ENCODE data around the gene NABP1. TPM values are rescaled to one million over a fixed set of nuclear protein-coding genes. Genes with fewer than 3 reads are reported as not detected.

The NABP1 gene
- total and polyA plus RNA-seq, 4 donors, result 3.6 to 35.5 (median 18.4) TPM

DNA sequence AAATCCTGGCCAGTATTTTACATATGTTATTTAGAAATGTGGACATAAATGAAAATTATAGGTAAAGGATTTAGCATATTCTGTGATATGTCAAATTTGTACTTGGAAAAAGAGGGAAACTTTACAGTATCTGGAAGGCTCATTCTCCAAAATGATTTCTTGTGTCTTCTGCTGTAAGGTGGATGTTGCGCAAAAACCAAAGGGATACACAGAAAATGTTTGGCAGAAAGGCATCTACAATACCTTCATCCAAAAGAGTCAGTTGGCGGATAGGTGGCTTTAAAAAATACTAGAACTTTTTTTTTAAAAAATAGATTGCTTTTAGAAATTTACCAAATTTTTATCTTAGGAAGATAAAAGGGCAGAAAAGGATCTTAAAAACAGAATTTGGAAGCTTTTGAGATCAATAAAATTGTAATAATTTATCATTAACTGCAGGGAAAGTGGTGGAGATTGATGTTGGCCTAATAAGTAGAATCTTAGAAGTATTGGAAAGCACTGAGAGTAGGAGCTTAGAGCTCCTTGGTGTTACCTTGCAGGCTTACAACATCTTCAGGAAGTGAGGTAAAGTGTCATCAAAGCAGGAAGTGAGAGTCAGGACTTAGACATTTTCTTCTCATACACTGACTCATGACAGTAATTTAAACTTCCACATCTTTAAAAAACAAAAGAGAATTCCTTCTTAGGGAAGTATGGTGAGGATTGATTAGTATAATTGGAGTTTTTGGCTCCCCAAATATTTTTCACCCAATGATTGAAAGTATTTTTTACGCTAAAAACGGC, 2.1 kb downstream of the NABP1 start:
- Histone ChIP-seq H3K9me3 (ENCODE audit: control insufficient read depth in 4 of 4, low read length in 3 of 4) (no peaks in the 10 kb centered on the region), H3K9ac (ENCODE audit: low read depth in 1 of 2, low read length in 2 of 2) (no peak overlapping the region), H3K27ac (ENCODE audit: low read depth in 1 of 2, low read length in 2 of 2) (peak overlapping the region in 1 of 2 donors; percentile 23), H3K4me1 (ENCODE audit: control insufficient read depth in 4 of 4, insufficient read depth in 4 of 4, low read length in 3 of 4) (peaks cover 0 to 15% (median 3%) of the 10 kb centered on the region in 4 donors), H3K27me3 (ENCODE audit: control insufficient read depth in 4 of 4, insufficient read depth in 4 of 4, low read length in 3 of 4) (no peaks in the 10 kb centered on the region), H3K36me3 (ENCODE audit: control insufficient read depth in 4 of 4, insufficient read depth in 3 of 4, low read depth in 1 of 4, low read length in 3 of 4) (peaks cover 3 to 13% (median 7%) of the 10 kb centered on the region in 4 donors), H3K4me3 (ENCODE audit: low read depth in 1 of 3, low read length in 3 of 3) (no peak overlapping the region)
- no peak for DNase-seq (ENCODE audit: low spot score)
- TF ChIP-seq EGR1 (IDR thresholded peaks at IDR 0.05; ENCODE audit: low read depth in 2 of 2) (no peak), HNF4G (IDR thresholded peaks at IDR 0.05) (no peak), RAD21 (IDR thresholded peaks at IDR 0.05) (no peak), GABPA (IDR thresholded peaks at IDR 0.05 in 1 of 2, conservative IDR thresholded peaks at IDR 0.05 in 1 of 2) (no peak)
- TF ChIP-seq, protein P1, sequence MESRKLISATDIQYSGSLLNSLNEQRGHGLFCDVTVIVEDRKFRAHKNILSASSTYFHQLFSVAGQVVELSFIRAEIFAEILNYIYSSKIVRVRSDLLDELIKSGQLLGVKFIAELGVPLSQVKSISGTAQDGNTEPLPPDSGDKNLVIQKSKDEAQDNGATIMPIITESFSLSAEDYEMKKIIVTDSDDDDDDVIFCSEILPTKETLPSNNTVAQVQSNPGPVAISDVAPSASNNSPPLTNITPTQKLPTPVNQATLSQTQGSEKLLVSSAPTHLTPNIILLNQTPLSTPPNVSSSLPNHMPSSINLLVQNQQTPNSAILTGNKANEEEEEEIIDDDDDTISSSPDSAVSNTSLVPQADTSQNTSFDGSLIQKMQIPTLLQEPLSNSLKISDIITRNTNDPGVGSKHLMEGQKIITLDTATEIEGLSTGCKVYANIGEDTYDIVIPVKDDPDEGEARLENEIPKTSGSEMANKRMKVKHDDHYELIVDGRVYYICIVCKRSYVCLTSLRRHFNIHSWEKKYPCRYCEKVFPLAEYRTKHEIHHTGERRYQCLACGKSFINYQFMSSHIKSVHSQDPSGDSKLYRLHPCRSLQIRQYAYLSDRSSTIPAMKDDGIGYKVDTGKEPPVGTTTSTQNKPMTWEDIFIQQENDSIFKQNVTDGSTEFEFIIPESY (IDR thresholded peaks at IDR 0.05), result no peak
- TF ChIP-seq, protein P2, sequence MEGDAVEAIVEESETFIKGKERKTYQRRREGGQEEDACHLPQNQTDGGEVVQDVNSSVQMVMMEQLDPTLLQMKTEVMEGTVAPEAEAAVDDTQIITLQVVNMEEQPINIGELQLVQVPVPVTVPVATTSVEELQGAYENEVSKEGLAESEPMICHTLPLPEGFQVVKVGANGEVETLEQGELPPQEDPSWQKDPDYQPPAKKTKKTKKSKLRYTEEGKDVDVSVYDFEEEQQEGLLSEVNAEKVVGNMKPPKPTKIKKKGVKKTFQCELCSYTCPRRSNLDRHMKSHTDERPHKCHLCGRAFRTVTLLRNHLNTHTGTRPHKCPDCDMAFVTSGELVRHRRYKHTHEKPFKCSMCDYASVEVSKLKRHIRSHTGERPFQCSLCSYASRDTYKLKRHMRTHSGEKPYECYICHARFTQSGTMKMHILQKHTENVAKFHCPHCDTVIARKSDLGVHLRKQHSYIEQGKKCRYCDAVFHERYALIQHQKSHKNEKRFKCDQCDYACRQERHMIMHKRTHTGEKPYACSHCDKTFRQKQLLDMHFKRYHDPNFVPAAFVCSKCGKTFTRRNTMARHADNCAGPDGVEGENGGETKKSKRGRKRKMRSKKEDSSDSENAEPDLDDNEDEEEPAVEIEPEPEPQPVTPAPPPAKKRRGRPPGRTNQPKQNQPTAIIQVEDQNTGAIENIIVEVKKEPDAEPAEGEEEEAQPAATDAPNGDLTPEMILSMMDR (IDR thresholded peaks at IDR 0.05; ENCODE audit: low read depth, low read length, missing input control), result no peak
- 94% methylated on average over 4 of the region's 4 CpGs for WGBS

DNA sequence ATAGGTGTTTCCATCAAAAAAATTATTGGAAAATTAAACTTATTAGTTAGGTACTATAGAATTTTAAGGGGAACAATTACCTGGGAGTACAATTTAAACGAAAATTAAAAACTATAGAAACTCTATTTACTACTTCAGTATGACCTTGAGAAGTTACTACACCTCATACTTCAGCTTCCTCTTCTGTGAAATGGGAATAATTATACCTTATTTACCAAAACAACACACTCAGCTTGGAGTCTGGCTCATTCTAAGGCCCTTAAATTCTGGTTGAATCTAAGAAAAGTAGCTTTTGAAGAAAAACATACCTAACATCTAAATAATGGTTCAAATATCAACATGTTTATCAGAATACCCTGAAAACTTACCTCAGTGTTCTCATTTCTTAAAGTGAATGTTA, 2.7 kb downstream of the NABP1 start:
- Histone ChIP-seq H3K4me1 (ENCODE audit: control insufficient read depth in 4 of 4, insufficient read depth in 4 of 4, low read length in 3 of 4) (peaks cover 0 to 15% (median 3%) of the 10 kb centered on the region in 4 donors), H3K9me3 (ENCODE audit: control insufficient read depth in 4 of 4, low read length in 3 of 4) (no peaks in the 10 kb centered on the region), H3K27ac (ENCODE audit: low read depth in 1 of 2, low read length in 2 of 2) (no peak overlapping the region), H3K9ac (ENCODE audit: low read depth in 1 of 2, low read length in 2 of 2) (no peak overlapping the region), H3K4me3 (ENCODE audit: low read depth in 1 of 3, low read length in 3 of 3) (no peak overlapping the region), H3K27me3 (ENCODE audit: control insufficient read depth in 4 of 4, insufficient read depth in 4 of 4, low read length in 3 of 4) (no peaks in the 10 kb centered on the region), H3K36me3 (ENCODE audit: control insufficient read depth in 4 of 4, insufficient read depth in 3 of 4, low read depth in 1 of 4, low read length in 3 of 4) (peaks cover 3 to 16% (median 10%) of the 10 kb centered on the region in 4 donors)
- DNase-seq (ENCODE audit: low spot score), result no peak
- WGBS, result 84% methylated on average over 1 of the region's 1 CpG
- TF ChIP-seq, protein P3, sequence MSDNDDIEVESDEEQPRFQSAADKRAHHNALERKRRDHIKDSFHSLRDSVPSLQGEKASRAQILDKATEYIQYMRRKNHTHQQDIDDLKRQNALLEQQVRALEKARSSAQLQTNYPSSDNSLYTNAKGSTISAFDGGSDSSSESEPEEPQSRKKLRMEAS (IDR thresholded peaks at IDR 0.05), result no peak
- TF ChIP-seq SP1 (IDR thresholded peaks at IDR 0.05) (no peak), NR2F2 (IDR thresholded peaks at IDR 0.05) (no peak), FOXA1 (IDR thresholded peaks at IDR 0.05) (no peak), RAD21 (IDR thresholded peaks at IDR 0.05) (no peak), GABPA (IDR thresholded peaks at IDR 0.05 in 1 of 2, conservative IDR thresholded peaks at IDR 0.05 in 1 of 2) (no peak), JUND (IDR thresholded peaks at IDR 0.05) (no peak), HNF4G (IDR thresholded peaks at IDR 0.05) (no peak), YY1 (IDR thresholded peaks at IDR 0.05) (no peak), EGR1 (IDR thresholded peaks at IDR 0.05; ENCODE audit: low read depth in 2 of 2) (no peak), HNF4A (conservative IDR thresholded peaks at IDR 0.05) (no peak), RXRA (IDR thresholded peaks at IDR 0.05) (no peak), TAF1 (conservative IDR thresholded peaks at IDR 0.05) (no peak), FOXA2 (IDR thresholded peaks at IDR 0.05) (no peak)
- TF ChIP-seq, protein P4, sequence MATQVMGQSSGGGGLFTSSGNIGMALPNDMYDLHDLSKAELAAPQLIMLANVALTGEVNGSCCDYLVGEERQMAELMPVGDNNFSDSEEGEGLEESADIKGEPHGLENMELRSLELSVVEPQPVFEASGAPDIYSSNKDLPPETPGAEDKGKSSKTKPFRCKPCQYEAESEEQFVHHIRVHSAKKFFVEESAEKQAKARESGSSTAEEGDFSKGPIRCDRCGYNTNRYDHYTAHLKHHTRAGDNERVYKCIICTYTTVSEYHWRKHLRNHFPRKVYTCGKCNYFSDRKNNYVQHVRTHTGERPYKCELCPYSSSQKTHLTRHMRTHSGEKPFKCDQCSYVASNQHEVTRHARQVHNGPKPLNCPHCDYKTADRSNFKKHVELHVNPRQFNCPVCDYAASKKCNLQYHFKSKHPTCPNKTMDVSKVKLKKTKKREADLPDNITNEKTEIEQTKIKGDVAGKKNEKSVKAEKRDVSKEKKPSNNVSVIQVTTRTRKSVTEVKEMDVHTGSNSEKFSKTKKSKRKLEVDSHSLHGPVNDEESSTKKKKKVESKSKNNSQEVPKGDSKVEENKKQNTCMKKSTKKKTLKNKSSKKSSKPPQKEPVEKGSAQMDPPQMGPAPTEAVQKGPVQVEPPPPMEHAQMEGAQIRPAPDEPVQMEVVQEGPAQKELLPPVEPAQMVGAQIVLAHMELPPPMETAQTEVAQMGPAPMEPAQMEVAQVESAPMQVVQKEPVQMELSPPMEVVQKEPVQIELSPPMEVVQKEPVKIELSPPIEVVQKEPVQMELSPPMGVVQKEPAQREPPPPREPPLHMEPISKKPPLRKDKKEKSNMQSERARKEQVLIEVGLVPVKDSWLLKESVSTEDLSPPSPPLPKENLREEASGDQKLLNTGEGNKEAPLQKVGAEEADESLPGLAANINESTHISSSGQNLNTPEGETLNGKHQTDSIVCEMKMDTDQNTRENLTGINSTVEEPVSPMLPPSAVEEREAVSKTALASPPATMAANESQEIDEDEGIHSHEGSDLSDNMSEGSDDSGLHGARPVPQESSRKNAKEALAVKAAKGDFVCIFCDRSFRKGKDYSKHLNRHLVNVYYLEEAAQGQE (IDR thresholded peaks at IDR 0.05), result no peak
- TF ChIP-seq, protein P5, sequence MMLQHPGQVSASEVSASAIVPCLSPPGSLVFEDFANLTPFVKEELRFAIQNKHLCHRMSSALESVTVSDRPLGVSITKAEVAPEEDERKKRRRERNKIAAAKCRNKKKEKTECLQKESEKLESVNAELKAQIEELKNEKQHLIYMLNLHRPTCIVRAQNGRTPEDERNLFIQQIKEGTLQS (IDR thresholded peaks at IDR 0.05), result no peak
- TF ChIP-seq, protein P2 (IDR thresholded peaks at IDR 0.05; ENCODE audit: low read depth, low read length, missing input control), result no peak
- TF ChIP-seq, protein P1 (IDR thresholded peaks at IDR 0.05), result no peak
